ENCODE measurements around the gene ANKHD1. TPM values are rescaled to one million over a fixed set of nuclear protein-coding genes. Genes with fewer than 3 reads are reported as not detected.
A peak's percentile ranks its signal among the peaks of the same experiment; 100 is the strongest.

The ANKHD1 gene
- total RNA-seq, 1 experiment from 2014 or later, result 113 TPM

DNA sequence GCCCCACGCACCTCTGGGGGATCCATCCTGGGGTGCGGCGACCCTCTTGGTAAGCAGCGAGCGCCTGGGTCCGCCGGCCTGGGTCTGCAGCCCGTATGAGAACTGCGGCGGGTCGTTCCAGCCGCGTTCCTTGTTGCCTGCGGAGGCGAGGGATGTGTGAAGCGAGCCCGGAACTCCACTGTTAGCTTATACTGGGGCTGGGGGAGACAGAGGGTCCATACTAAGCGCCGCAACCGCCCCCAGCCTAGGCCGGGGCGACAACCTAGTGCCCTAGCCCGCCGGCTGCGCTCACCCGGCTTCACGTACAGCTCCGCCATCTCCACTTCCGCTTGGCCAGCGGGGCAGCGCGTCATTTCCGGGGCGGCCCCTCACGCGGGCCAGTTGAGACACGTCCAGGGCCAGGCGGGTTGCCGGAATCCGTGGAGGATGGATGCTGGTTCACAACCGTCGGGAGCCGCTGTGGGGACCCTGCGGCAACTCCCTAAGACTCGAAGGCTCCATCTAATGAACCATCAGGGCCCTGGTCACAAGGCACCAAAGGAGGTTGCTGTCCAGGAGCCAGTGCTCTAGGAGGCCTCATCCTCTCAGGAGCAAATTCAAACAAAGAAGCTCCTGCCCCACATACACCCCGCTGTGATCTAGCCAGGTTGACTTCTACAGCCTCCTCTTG is 155.6 kb downstream of the ANKHD1 start, which contains the start of gene SRA1 (continued):
- TF ChIP-seq GRHL2 (CRISPR knock-in tag; IDR thresholded peaks at IDR 0.05; ENCODE audit: insufficient replicate concordance, severe bottlenecking) (no peak), TEAD1 (CRISPR knock-in tag; IDR thresholded peaks at IDR 0.05) (0 out of 2 replicates have a peak, but pooled peaks have one; percentile 81), FOXK1 (CRISPR knock-in tag; IDR thresholded peaks at IDR 0.05) (0 out of 2 replicates have a peak, but pooled peaks have one; percentile 58), EMX1 (CRISPR knock-in tag; IDR thresholded peaks at IDR 0.05) (peak; percentile 77; the same call in 1 of the 2 replicates), NR2C2 (CRISPR knock-in tag; IDR thresholded peaks at IDR 0.05) (no peak), FOXP1 (CRISPR knock-in tag; IDR thresholded peaks at IDR 0.05; ENCODE audit: borderline replicate concordance) (peak; percentile 87), NFE2L1 (CRISPR knock-in tag; IDR thresholded peaks at IDR 0.05) (no peak), OVOL2 (CRISPR knock-in tag; IDR thresholded peaks at IDR 0.05; ENCODE audit: borderline replicate concordance) (no peak), FOXJ3 (CRISPR knock-in tag; IDR thresholded peaks at IDR 0.05; ENCODE audit: borderline replicate concordance) (no peak), KAT7 (CRISPR knock-in tag; IDR thresholded peaks at IDR 0.05; ENCODE audit: borderline replicate concordance) (0 out of 2 replicates have a peak, but pooled peaks have one; percentile 79), ZNF416 (CRISPR knock-in tag; IDR thresholded peaks at IDR 0.05) (0 out of 2 replicates have a peak, but pooled peaks have one; percentile 35), SMAD3 (CRISPR knock-in tag; IDR thresholded peaks at IDR 0.05; ENCODE audit: borderline replicate concordance) (0 out of 2 replicates have a peak, but pooled peaks have one; percentile 73), ZNF138 (CRISPR knock-in tag; conservative IDR thresholded peaks at IDR 0.05) (no peak)
- TF ChIP-seq, protein P1, sequence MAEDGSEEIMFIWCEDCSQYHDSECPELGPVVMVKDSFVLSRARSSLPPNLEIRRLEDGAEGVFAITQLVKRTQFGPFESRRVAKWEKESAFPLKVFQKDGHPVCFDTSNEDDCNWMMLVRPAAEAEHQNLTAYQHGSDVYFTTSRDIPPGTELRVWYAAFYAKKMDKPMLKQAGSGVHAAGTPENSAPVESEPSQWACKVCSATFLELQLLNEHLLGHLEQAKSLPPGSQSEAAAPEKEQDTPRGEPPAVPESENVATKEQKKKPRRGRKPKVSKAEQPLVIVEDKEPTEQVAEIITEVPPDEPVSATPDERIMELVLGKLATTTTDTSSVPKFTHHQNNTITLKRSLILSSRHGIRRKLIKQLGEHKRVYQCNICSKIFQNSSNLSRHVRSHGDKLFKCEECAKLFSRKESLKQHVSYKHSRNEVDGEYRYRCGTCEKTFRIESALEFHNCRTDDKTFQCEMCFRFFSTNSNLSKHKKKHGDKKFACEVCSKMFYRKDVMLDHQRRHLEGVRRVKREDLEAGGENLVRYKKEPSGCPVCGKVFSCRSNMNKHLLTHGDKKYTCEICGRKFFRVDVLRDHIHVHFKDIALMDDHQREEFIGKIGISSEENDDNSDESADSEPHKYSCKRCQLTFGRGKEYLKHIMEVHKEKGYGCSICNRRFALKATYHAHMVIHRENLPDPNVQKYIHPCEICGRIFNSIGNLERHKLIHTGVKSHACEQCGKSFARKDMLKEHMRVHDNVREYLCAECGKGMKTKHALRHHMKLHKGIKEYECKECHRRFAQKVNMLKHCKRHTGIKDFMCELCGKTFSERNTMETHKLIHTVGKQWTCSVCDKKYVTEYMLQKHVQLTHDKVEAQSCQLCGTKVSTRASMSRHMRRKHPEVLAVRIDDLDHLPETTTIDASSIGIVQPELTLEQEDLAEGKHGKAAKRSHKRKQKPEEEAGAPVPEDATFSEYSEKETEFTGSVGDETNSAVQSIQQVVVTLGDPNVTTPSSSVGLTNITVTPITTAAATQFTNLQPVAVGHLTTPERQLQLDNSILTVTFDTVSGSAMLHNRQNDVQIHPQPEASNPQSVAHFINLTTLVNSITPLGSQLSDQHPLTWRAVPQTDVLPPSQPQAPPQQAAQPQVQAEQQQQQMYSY (CRISPR knock-in tag; IDR thresholded peaks at IDR 0.05), result peak; percentile 87
- TF ChIP-seq, protein P2, sequence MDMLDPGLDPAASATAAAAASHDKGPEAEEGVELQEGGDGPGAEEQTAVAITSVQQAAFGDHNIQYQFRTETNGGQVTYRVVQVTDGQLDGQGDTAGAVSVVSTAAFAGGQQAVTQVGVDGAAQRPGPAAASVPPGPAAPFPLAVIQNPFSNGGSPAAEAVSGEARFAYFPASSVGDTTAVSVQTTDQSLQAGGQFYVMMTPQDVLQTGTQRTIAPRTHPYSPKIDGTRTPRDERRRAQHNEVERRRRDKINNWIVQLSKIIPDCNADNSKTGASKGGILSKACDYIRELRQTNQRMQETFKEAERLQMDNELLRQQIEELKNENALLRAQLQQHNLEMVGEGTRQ (CRISPR knock-in tag; IDR thresholded peaks at IDR 0.05), result peak; percentile 58
- TF ChIP-seq, protein P3, sequence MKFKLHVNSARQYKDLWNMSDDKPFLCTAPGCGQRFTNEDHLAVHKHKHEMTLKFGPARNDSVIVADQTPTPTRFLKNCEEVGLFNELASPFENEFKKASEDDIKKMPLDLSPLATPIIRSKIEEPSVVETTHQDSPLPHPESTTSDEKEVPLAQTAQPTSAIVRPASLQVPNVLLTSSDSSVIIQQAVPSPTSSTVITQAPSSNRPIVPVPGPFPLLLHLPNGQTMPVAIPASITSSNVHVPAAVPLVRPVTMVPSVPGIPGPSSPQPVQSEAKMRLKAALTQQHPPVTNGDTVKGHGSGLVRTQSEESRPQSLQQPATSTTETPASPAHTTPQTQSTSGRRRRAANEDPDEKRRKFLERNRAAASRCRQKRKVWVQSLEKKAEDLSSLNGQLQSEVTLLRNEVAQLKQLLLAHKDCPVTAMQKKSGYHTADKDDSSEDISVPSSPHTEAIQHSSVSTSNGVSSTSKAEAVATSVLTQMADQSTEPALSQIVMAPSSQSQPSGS (CRISPR knock-in tag; IDR thresholded peaks at IDR 0.05; ENCODE audit: borderline replicate concordance, low read depth), result no peak
- TF ChIP-seq, protein P4, sequence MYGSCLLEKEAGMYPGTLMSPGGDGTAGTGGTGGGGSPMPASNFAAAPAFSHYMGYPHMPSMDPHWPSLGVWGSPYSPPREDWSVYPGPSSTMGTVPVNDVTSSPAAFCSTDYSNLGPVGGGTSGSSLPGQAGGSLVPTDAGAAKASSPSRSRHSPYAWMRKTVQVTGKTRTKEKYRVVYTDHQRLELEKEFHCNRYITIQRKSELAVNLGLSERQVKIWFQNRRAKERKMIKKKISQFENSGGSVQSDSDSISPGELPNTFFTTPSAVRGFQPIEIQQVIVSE (CRISPR knock-in tag; IDR thresholded peaks at IDR 0.05; ENCODE audit: borderline replicate concordance), result no peak

DNA sequence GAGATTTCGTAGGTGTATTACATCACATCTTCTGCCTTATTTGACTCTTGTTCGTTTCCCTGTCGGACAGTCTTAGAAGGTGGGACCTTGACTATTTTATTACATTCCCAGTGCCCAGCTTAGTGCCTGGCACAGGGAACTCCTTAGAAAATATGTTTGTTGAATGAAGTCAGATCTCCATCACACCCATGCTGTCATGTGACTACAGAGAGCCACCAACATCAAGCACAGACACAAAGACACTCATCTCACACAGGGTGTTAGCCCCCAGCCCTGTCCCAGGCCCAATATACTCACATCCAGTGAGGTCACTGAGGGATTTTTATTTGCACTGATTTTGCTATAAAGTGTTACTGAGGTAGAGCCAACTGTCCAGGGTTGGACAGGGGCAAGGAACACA is 156.3 kb downstream of the ANKHD1 start:
- H3K9me3 Mint-ChIP-seq, result no peaks in the 10 kb centered on the region
- peaks cover under 1% of the 10 kb centered on the region; the same call in 1 of the 2 replicates for H3K27me3 Mint-ChIP-seq (ENCODE audit: low read depth)
- peaks cover 16% of the 10 kb centered on the region for H3K36me3 Mint-ChIP-seq
- CTCF ChIA-PET, result interaction anchor here (1.0 to 2.1 kb wide), 5 partner anchors 10 to 318 kb away, joined by 3 to 16 read pairs (median 4); partner anchors contain the start of gene EIF4EBP3
- DNase-seq (ENCODE audit: low spot score), result no peak
- ATAC-seq, result no peak
- POLR2A ChIA-PET, result interaction anchor here (0.6 to 3.8 kb wide), 7 partner anchors 11 to 157 kb away, joined by 3 to 47 read pairs (median 3); partner anchors contain the start of genes ANKHD1, DND1, EIF4EBP3 and IK
- H3K4me3 Mint-ChIP-seq, result peak overlapping the region; percentile 87
- peak overlapping the region; percentile 88 for H3K27ac Mint-ChIP-seq
- H3K4me1 Mint-ChIP-seq, result peaks cover 24% of the 10 kb centered on the region
- TF ChIP-seq, protein P5, sequence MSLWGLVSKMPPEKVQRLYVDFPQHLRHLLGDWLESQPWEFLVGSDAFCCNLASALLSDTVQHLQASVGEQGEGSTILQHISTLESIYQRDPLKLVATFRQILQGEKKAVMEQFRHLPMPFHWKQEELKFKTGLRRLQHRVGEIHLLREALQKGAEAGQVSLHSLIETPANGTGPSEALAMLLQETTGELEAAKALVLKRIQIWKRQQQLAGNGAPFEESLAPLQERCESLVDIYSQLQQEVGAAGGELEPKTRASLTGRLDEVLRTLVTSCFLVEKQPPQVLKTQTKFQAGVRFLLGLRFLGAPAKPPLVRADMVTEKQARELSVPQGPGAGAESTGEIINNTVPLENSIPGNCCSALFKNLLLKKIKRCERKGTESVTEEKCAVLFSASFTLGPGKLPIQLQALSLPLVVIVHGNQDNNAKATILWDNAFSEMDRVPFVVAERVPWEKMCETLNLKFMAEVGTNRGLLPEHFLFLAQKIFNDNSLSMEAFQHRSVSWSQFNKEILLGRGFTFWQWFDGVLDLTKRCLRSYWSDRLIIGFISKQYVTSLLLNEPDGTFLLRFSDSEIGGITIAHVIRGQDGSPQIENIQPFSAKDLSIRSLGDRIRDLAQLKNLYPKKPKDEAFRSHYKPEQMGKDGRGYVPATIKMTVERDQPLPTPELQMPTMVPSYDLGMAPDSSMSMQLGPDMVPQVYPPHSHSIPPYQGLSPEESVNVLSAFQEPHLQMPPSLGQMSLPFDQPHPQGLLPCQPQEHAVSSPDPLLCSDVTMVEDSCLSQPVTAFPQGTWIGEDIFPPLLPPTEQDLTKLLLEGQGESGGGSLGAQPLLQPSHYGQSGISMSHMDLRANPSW (CRISPR knock-in tag; conservative IDR thresholded peaks at IDR 0.05; ENCODE audit: low read depth), result no peak
- TF ChIP-seq TEAD4 (CRISPR knock-in tag; IDR thresholded peaks at IDR 0.05) (no peak), ELF4 (CRISPR knock-in tag; IDR thresholded peaks at IDR 0.05; ENCODE audit: low read depth) (no peak)
- TF ChIP-seq, protein P6, sequence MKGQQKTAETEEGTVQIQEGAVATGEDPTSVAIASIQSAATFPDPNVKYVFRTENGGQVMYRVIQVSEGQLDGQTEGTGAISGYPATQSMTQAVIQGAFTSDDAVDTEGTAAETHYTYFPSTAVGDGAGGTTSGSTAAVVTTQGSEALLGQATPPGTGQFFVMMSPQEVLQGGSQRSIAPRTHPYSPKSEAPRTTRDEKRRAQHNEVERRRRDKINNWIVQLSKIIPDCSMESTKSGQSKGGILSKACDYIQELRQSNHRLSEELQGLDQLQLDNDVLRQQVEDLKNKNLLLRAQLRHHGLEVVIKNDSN (CRISPR knock-in tag; IDR thresholded peaks at IDR 0.05), result no peak
- TF ChIP-seq, protein P7, sequence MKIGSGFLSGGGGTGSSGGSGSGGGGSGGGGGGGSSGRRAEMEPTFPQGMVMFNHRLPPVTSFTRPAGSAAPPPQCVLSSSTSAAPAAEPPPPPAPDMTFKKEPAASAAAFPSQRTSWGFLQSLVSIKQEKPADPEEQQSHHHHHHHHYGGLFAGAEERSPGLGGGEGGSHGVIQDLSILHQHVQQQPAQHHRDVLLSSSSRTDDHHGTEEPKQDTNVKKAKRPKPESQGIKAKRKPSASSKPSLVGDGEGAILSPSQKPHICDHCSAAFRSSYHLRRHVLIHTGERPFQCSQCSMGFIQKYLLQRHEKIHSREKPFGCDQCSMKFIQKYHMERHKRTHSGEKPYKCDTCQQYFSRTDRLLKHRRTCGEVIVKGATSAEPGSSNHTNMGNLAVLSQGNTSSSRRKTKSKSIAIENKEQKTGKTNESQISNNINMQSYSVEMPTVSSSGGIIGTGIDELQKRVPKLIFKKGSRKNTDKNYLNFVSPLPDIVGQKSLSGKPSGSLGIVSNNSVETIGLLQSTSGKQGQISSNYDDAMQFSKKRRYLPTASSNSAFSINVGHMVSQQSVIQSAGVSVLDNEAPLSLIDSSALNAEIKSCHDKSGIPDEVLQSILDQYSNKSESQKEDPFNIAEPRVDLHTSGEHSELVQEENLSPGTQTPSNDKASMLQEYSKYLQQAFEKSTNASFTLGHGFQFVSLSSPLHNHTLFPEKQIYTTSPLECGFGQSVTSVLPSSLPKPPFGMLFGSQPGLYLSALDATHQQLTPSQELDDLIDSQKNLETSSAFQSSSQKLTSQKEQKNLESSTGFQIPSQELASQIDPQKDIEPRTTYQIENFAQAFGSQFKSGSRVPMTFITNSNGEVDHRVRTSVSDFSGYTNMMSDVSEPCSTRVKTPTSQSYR (CRISPR knock-in tag; IDR thresholded peaks at IDR 0.05), result no peak
